ENCODE measurements around the gene ERMARD. TPM values are rescaled to one million over a fixed set of nuclear protein-coding genes. Genes with fewer than 3 reads are reported as not detected.

The ERMARD gene
- total RNA-seq, 2 donors from 2014 or later: 14.2 to 15.7 TPM

GRCh38 chr6:169827290-169827717 lies 75.9 kb downstream of the ERMARD start:
- H3K27me3 ChIP-seq: no peaks in the 10 kb centered on the region
- DNase-seq: peak; percentile 6

GRCh38 chr6:169828176-169828575 lies 76.8 kb downstream of the ERMARD start:
- Histone ChIP-seq H3K9ac (ENCODE audit: low read depth in 2 of 2, low read length in 2 of 2) (no peak overlapping the region), H3K36me3 (no peaks in the 10 kb centered on the region), H3K9me3 (no peaks in the 10 kb centered on the region), H3K4me1 (no peaks in the 10 kb centered on the region), H3K27ac (no peak overlapping the region), H3K27me3 (no peaks in the 10 kb centered on the region), H3K4me3 (no peak overlapping the region)
- TF ChIP-seq CTCF (IDR thresholded peaks at IDR 0.05): no peak
- intact Hi-C loops (cut with DNase I): no loop called here
- DNase-seq: peak; percentile 13

More at GRCh38 chr6:169827290-169827717, 75.9 kb downstream of the ERMARD start:
- H3K9me3 ChIP-seq: no peaks in the 10 kb centered on the region
- TF ChIP-seq CTCF (IDR thresholded peaks at IDR 0.05): no peak
- no peaks in the 10 kb centered on the region for H3K4me1 ChIP-seq
- intact Hi-C loops (cut with DNase I): no loop called here
- no peaks in the 10 kb centered on the region for H3K36me3 ChIP-seq
- H3K4me3 ChIP-seq: no peak overlapping the region
- H3K27ac ChIP-seq: no peak overlapping the region
- no peak overlapping the region for H3K9ac ChIP-seq (ENCODE audit: low read depth in 2 of 2, low read length in 2 of 2)

GRCh38 chr6:169829786-169830185 lies 78.4 kb downstream of the ERMARD start:
- TF ChIP-seq CTCF (IDR thresholded peaks at IDR 0.05): no peak
- H3K4me1 ChIP-seq: no peaks in the 10 kb centered on the region
- H3K4me3 ChIP-seq: no peak overlapping the region
- H3K27me3 ChIP-seq: no peaks in the 10 kb centered on the region
- H3K9me3 ChIP-seq: no peaks in the 10 kb centered on the region
- no peak for DNase-seq
- H3K27ac ChIP-seq: no peak overlapping the region
- H3K36me3 ChIP-seq: no peaks in the 10 kb centered on the region
- intact Hi-C loops (cut with DNase I): loop anchor here (5.0 kb wide), 1 partner anchor 698 kb away; no protein-coding TSS in a partner anchor
- no peak overlapping the region for H3K9ac ChIP-seq (ENCODE audit: low read depth in 2 of 2, low read length in 2 of 2)

- peak; percentile 2 for DNase-seq
- Histone ChIP-seq H3K27me3 (no peaks in the 10 kb centered on the region), H3K36me3 (no peaks in the 10 kb centered on the region), H3K4me3 (no peak overlapping the region), H3K9me3 (no peaks in the 10 kb centered on the region), H3K27ac (no peak overlapping the region), H3K4me1 (no peaks in the 10 kb centered on the region), H3K9ac (ENCODE audit: low read depth in 2 of 2, low read length in 2 of 2) (no peak overlapping the region)
- intact Hi-C loops (cut with DNase I): loop anchor here (5.0 kb wide), 1 partner anchor 696 kb away; no protein-coding TSS in a partner anchor
- TF ChIP-seq CTCF (IDR thresholded peaks at IDR 0.05): no peak
These were observed 79.5 kb downstream of the ERMARD start for GRCh38 chr6:169830876-169831275.

Other genes with a start within 250 kb of the ERMARD start
- 10 to 100 TPM; 17.4 to 43.8 TPM for gene WDR27, start 49.6 kb upstream of the ERMARD start, total RNA-seq
- gene C6orf120, start 49.5 kb upstream of the ERMARD start, total RNA-seq: 10 to 100 TPM; 28.7 to 31.9 TPM
- gene PHF10, start 27.1 kb upstream of the ERMARD start, total RNA-seq: 10 to 100 TPM; 37.5 to 39.6 TPM
- gene DYNLT2, start 50 bp upstream of the ERMARD start, total RNA-seq: 1 to 10 TPM; 1.4 to 2.2 TPM